Duodenal mucosa (tissue), 2 donors: ENCODE results near the gene C12orf56.

Experiments used
- H3K27ac ChIP-seq: one replicate; pipeline ENCODE4 v1.7.0; 2013; ENCODE audit warnings: low read depth, low read length
- H3K27me3 ChIP-seq, 2 donors: one replicate each; pipeline ENCODE4 v1.7.0; 2013; ENCODE audit warnings: low read length in 2 of 2, control low read depth in 1 of 2; ENCODE audit not compliant: insufficient read depth in 2 of 2, control insufficient read depth in 1 of 2
- H3K36me3 ChIP-seq, 2 donors: one replicate each; pipeline ENCODE4 v1.7.0; 2013; ENCODE audit warnings: low read length in 2 of 2, control low read depth in 1 of 2; ENCODE audit not compliant: insufficient read depth in 2 of 2, control insufficient read depth in 1 of 2
- H3K4me1 ChIP-seq, 2 donors: one replicate each; pipeline ENCODE4 v1.7.0; 2013; ENCODE audit warnings: low read length in 2 of 2, control low read depth in 1 of 2; ENCODE audit not compliant: insufficient read depth in 2 of 2, control insufficient read depth in 1 of 2
- H3K4me3 ChIP-seq, 2 donors: one replicate each; pipeline ENCODE4 v1.7.0; 2013; ENCODE audit warnings: low read length in 2 of 2, low read depth in 1 of 2
- H3K9ac ChIP-seq, 2 donors: one replicate each; pipeline ENCODE4 v1.7.0; 2013; ENCODE audit warnings: low read length in 2 of 2, low read depth in 1 of 2
- H3K9me3 ChIP-seq, 2 donors: one replicate each; pipeline ENCODE4 v1.7.0; 2013; ENCODE audit warnings: low read length in 2 of 2, control low read depth in 1 of 2; ENCODE audit not compliant: control insufficient read depth in 1 of 2

Gene C12orf56

GRCh38 chr12:64255249-64255648, 135.3 kb downstream of the C12orf56 start:
- Histone ChIP-seq H3K9me3 (no peaks in the 10 kb centered on the region), H3K9ac (no peak overlapping the region), H3K27ac (no peak overlapping the region), H3K27me3 (no peaks in the 10 kb centered on the region), H3K4me1 (no peaks in the 10 kb centered on the region), H3K36me3 (no peaks in the 10 kb centered on the region), H3K4me3 (no peak overlapping the region)

DNA sequence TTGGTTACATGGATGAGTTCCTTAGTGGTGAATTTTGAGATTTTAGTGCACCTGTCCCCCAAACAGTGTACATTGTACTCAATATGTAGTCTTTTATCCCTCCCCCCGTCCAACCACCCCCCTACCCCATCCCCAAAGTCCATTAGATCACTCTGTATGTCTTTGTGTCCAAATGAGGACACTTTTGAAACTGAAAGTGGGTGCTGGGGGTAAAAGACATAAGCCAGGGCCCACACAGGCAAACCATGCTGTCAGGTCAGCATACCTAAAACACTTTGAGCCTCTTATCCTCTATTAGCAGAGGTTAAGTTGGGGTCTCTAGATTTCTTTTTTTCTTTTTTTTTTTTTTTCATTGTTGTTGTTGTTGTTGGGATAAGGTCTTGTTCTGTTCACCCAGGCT, 137.2 kb downstream of the C12orf56 start:
- no peaks in the 10 kb centered on the region for H3K4me1 ChIP-seq
- H3K27ac ChIP-seq = no peak overlapping the region
- H3K9ac ChIP-seq = no peak overlapping the region
- H3K27me3 ChIP-seq = no peaks in the 10 kb centered on the region
- no peaks in the 10 kb centered on the region for H3K9me3 ChIP-seq
- H3K36me3 ChIP-seq = no peaks in the 10 kb centered on the region
- H3K4me3 ChIP-seq = no peak overlapping the region

DNA sequence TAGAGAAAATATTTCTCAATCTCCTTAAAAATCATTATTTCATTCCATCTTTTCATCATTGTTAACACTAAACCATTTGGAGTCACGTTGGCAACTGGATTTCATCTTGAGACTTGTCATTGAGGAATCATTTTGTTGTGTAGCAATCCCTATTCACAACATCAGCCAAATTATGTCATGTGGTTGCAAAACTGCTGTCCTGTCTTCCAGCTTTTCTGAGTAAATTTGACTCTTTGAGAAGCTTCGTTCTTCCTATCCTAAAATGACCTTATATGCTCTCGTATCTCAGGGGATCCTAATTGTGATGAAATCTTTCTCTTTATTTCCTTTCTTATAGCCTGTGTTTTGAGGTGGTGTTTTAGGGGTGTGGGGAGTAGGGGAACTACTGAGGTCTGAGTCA, 137.9 kb downstream of the C12orf56 start:
- no peak overlapping the region for H3K9ac ChIP-seq
- no peaks in the 10 kb centered on the region for H3K27me3 ChIP-seq
- no peaks in the 10 kb centered on the region for H3K9me3 ChIP-seq
- H3K4me1 ChIP-seq = no peaks in the 10 kb centered on the region
- H3K36me3 ChIP-seq = no peaks in the 10 kb centered on the region
- H3K4me3 ChIP-seq = no peak overlapping the region
- H3K27ac ChIP-seq = no peak overlapping the region

- no peak overlapping the region for H3K9ac ChIP-seq
- no peak overlapping the region for H3K4me3 ChIP-seq
- no peaks in the 10 kb centered on the region for H3K27me3 ChIP-seq
- no peak overlapping the region for H3K27ac ChIP-seq
- no peaks in the 10 kb centered on the region for H3K4me1 ChIP-seq
- H3K9me3 ChIP-seq = no peaks in the 10 kb centered on the region
- no peaks in the 10 kb centered on the region for H3K36me3 ChIP-seq
Observed at GRCh38 chr12:64243809-64244208, 146.7 kb downstream of the C12orf56 start.

- Histone ChIP-seq H3K9me3 (no peaks in the 10 kb centered on the region), H3K4me3 (no peak overlapping the region), H3K27ac (no peak overlapping the region), H3K36me3 (no peaks in the 10 kb centered on the region), H3K9ac (no peak overlapping the region), H3K4me1 (no peaks in the 10 kb centered on the region), H3K27me3 (no peaks in the 10 kb centered on the region)
Observed at GRCh38 chr12:64240781-64241180, 149.8 kb downstream of the C12orf56 start.

DNA sequence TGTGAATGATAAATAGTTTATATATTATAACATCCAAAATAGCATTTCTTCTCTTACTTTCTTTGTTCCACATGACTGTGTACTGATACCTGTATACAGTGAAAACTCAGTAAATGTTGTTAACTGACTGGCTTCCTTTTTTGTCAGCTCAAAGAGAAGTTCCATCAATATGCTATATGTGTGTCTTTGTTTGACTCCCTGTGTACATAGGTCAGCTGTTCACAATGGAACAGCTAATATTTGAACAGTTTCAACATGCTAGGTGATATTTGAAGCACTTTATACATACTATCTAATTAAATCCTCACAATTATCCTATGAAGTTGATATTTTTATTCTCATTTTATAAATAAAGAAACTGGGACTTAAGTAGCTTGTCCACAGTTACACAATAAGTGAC, 153.2 kb downstream of the C12orf56 start:
- H3K27ac ChIP-seq = no peak overlapping the region
- no peak overlapping the region for H3K4me3 ChIP-seq
- no peaks in the 10 kb centered on the region for H3K27me3 ChIP-seq
- H3K4me1 ChIP-seq = no peaks in the 10 kb centered on the region
- H3K9ac ChIP-seq = no peak overlapping the region
- no peaks in the 10 kb centered on the region for H3K36me3 ChIP-seq
- no peaks in the 10 kb centered on the region for H3K9me3 ChIP-seq

DNA sequence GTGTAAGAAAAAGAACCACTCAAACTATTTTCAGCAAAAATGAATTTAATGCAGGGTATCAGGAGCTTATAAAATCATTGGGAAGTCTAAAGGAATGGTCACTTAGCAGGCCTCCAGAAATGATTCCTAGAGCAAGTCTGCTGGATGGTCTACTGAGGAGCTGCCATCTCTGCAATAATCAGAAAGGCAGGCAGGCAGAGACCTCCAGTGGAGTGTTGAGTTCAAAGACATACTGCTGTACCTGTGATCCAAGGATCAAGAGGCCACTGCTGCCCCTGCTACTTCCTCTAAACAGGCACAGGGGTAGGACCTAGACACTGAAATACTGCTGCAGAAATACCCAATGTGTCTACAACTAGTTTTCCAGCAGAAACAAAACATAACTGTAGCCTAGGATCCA, 154.0 kb downstream of the C12orf56 start:
- H3K4me1 ChIP-seq = no peaks in the 10 kb centered on the region
- H3K9ac ChIP-seq = no peak overlapping the region
- no peak overlapping the region for H3K4me3 ChIP-seq
- no peaks in the 10 kb centered on the region for H3K9me3 ChIP-seq
- H3K36me3 ChIP-seq = no peaks in the 10 kb centered on the region
- no peaks in the 10 kb centered on the region for H3K27me3 ChIP-seq
- no peak overlapping the region for H3K27ac ChIP-seq

- Histone ChIP-seq H3K9ac (no peak overlapping the region), H3K9me3 (no peaks in the 10 kb centered on the region), H3K4me3 (no peak overlapping the region), H3K27ac (no peak overlapping the region), H3K27me3 (no peaks in the 10 kb centered on the region), H3K36me3 (no peaks in the 10 kb centered on the region), H3K4me1 (no peaks in the 10 kb centered on the region)
Observed at GRCh38 chr12:64232196-64232595, 158.4 kb downstream of the C12orf56 start.

- Histone ChIP-seq H3K9ac (no peak overlapping the region), H3K9me3 (no peaks in the 10 kb centered on the region), H3K4me1 (no peaks in the 10 kb centered on the region), H3K36me3 (no peaks in the 10 kb centered on the region), H3K27me3 (no peaks in the 10 kb centered on the region), H3K4me3 (no peak overlapping the region), H3K27ac (no peak overlapping the region)
Observed at GRCh38 chr12:64229796-64230195, 160.8 kb downstream of the C12orf56 start.

- H3K27me3 ChIP-seq = no peaks in the 10 kb centered on the region
- no peaks in the 10 kb centered on the region for H3K4me1 ChIP-seq
- no peaks in the 10 kb centered on the region for H3K9me3 ChIP-seq
- H3K36me3 ChIP-seq = no peaks in the 10 kb centered on the region
- H3K4me3 ChIP-seq = no peak overlapping the region
- H3K27ac ChIP-seq = no peak overlapping the region
- H3K9ac ChIP-seq = no peak overlapping the region
Observed at GRCh38 chr12:64229240-64229639, 161.3 kb downstream of the C12orf56 start.

GRCh38 chr12:64225626-64226025, 164.9 kb downstream of the C12orf56 start:
- Histone ChIP-seq H3K9me3 (no peaks in the 10 kb centered on the region), H3K9ac (no peak overlapping the region)

More at GRCh38 chr12:64225626-64226025, 164.9 kb downstream of the C12orf56 start:
- peaks cover 0 to 10% of the 10 kb centered on the region in 2 donors for H3K4me1 ChIP-seq
- no peaks in the 10 kb centered on the region for H3K27me3 ChIP-seq
- no peak overlapping the region for H3K27ac ChIP-seq
- no peak overlapping the region for H3K4me3 ChIP-seq
- no peaks in the 10 kb centered on the region for H3K36me3 ChIP-seq
